Gastroesophageal sphincter (tissue), 2 donors: ENCODE data around the gene MAP1LC3B.

Source experiments
- POLR2A ChIP-seq, 2 donors: fragments of 450-650 bp; IDR thresholded peaks; one replicate each; pipeline ENCODE4 v1.6.1; 2017; ENCODE audit warnings: antibody characterized with exemption in 2 of 2, mild to moderate bottlenecking in 2 of 2, moderate library complexity in 1 of 2
- POLR2AphosphoS5 ChIP-seq: sonication (generic); formaldehyde crosslinking; IDR thresholded peaks from one replicate; pipeline ENCODE4 v1.6.1; 2017; ENCODE audit warnings: antibody characterized with exemption

GRCh38 chr16:87365021-87365713 is 27.0 kb upstream of the MAP1LC3B start:
- TF ChIP-seq POLR2AphosphoS5 (no peak), POLR2A (IDR thresholded peaks at IDR 0.05) (no peak)
